DMS53 (cell line): ENCODE measurements around the gene ZNF665.
"Not testable (repeated sequence)": the region's sequence is repeated elsewhere in the genome, so short reads cannot be mapped to it uniquely, and the experiment has no call there.

Source experiments
- DNase-seq: peaks from one replicate; lab custom pipeline; 2025; lab: John Stamatoyannopoulos, UW

The ZNF665 gene

GRCh38 chr19:53157626-53158025, 35.5 kb downstream of the ZNF665 start:
- DNase-seq, result no peak

GRCh38 chr19:53156850-53157249, 36.3 kb downstream of the ZNF665 start:
- no peak for DNase-seq

- DNase-seq, result no peak
Measured at GRCh38 chr19:53147645-53148044, 45.5 kb downstream of the ZNF665 start.

GRCh38 chr19:53140351-53140750, 52.8 kb downstream of the ZNF665 start:
- no peak for DNase-seq

- no peak for DNase-seq
Measured at GRCh38 chr19:53136432-53136831, 56.7 kb downstream of the ZNF665 start.

GRCh38 chr19:53132141-53132991, 60.8 kb downstream of the ZNF665 start, which contains the start of gene ZNF415:
ZNF415 (minus strand) TSS chr19:53132910; CDS start chr19:53122676, 10,234 bp downstream.
- DNase-seq, result peak; percentile 40

GRCh38 chr19:53131727-53132126, 61.4 kb downstream of the ZNF665 start:
- no peak for DNase-seq

GRCh38 chr19:53131085-53131590, 62.0 kb downstream of the ZNF665 start:
- no peak for DNase-seq

- no peak for DNase-seq
Measured at GRCh38 chr19:53130506-53130905, 62.7 kb downstream of the ZNF665 start.

GRCh38 chr19:53126733-53127526, 66.2 kb downstream of the ZNF665 start:
- not testable (repeated sequence) for DNase-seq

GRCh38 chr19:53123400-53123799, 69.8 kb downstream of the ZNF665 start:
- DNase-seq, result no peak
